ENCODE data around the gene TGIF2.

Gene TGIF2

DNA sequence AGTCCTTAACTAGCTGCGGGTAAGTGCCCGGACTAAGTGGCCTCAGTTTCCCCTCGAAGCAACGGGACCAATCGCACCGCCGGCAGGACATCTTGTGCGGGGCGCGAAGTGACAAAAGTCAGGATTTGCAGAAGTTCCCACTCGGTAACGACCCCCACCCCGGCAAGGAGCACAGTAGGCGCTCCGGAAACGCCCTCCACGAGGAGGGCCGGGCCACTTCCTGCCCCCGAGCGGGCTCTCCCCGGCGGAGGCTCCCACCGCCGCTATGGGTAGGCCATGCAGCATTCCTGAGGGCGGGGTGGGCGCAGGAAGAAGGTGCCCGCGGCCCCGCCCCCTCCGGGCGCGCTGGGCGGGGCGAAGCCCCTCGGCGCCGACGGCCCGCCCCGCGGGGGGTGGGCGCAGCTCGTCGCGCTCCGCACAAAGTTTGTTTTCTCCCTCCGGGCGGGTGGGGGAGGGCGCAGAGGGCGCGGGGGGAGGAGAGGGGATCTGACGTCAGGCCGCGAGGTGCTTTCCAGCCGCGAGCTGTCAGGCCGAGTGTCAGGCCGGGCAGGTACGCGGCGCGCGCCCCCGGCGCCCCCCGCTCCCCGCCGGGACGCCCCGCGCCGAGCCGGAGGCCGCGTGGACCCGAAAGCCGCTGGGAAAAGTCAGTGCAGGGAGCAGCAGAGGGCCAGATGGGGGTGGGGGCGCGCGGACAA, at the start of gene TGIF2:
Gene TGIF2, plus strand, starts transcription at position 495 of the 695 bp plus-strand sequence. CDS start 5,178 bp downstream, outside the sequence.
- peak; percentile 95 for DNase-seq

- no peak for DNase-seq
These were observed 47.6 kb upstream of the TGIF2 start for GRCh38 chr20:36525620-36526365.

- DNase-seq, result no peak
These were observed 46.8 kb upstream of the TGIF2 start for GRCh38 chr20:36526521-36527011.

- DNase-seq, result no peak
These were observed 45.9 kb upstream of the TGIF2 start for GRCh38 chr20:36527331-36528125.

DNA sequence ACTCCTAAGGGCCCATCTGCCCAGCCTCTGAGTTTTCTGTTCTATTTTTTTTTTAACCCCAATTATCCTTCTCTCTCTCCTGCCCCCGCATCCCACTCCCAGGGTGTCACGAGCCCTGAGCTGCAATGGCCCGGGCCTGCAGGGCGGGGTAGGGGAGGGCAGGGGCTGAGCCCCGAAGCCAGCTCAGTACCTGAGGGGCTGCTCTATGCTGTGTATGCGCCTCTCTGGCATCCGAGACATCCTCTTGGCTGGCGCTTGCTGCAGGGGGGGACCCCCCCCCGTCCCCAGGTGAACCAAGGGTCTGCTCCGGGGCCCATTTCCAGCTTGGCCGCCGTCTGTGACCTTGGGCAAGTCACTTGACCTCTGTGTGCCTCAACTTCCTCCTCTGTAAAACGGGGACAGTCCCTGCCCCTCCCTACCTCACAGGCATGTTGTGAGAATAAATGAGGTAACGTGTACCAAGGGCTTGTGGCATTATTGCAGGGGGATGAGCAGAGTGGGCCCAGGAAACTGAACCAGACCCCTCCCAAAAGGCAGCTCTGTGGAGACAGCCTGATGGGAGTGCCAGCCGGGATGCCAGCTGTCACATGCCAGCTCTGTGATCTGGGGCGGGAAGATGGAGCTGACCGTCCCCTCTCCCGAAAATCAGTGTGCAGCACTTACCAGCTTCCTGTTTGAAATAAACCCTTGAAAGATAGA, 45.1 kb upstream of the TGIF2 start:
- DNase-seq, result no peak

- DNase-seq, result no peak
These were observed 44.5 kb upstream of the TGIF2 start for GRCh38 chr20:36528875-36529417.

DNA sequence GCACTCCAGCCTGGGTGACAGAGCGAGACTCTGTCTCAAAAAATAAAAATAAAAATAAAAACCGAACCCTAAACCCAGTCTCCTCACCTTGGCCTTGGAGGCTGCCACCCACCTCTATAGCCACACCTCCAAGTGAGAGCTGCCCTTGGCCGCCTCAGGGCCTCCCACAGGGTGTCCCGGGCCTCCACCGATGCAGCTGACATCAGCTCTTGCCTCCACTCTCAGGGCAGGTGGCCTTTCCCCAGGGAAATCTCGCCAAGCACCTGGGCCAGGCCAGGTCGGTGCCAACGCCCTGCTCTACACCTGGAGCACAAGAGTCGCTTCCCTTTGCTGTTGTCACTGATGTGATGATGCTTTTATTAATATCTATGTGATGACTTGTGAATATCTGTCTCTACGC, 41.0 kb upstream of the TGIF2 start:
- DNase-seq, result no peak

- DNase-seq, result no peak
These were observed 40.6 kb upstream of the TGIF2 start for GRCh38 chr20:36532822-36533221.

DNA sequence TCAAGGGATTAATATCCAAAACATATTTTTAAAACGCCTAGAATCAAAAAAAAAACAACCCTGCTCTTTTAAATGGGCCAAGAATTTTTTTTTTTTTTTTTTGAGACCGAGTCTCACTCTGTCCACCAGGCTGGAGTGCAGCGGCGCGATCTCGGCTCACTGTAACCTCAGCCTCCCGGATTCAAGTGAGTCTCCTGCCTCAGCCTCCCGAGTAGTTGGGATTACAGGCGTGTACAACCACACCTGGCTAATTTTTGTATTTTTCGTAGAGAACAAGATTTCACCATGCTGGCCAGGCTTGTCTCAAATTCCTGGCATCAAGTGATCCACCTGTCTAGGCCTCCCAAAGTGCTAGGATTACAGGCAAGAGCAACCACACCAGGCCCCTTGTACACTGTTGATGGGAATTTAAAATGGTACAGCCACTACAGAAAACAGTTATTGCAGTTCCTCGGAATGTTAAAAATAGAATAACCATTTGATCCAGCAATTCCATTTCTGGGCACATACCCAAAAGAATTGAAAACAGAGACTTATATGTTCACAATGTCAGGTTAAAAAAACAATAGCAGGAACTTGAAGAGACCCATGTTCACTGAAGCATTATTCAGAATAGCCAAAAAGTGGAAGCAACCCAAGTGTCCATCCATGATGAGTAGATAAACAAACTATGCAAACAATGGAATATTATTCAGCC, 35.2 kb upstream of the TGIF2 start:
- no peak for DNase-seq

DNA sequence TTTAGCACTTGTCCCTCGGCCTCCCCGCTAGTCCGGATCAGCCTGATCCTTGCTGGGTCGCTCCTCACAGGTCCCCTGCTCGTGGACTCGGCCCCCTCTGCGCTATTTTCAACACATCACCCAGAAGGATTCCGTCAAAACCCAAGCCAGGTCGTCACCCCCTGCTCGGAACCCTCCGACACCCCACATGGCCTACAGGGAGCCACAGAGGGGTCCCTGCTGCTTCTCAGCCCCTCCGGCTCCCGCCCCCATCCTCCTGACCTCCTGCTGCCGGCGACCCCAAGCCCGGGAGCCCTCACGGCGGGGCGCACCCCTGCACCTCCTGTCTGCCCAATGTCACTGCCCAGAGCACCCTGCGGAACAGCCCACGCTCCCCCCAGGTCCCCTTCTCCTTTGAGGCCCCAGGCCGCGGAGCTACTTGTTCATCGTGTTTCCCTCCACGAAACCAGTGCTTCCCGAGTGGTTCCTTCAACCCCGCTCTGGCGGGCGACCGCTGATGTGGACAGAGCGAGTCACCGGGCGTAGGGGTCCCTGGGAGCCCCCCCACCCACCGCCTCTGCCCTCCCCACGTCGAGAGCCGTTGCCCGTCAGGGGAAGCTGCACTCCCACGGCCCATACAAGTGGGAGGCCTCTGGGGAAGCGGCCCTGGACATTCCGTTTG, 32.7 kb upstream of the TGIF2 start:
- DNase-seq, result no peak

GRCh38 chr20:36541227-36541767, 32.1 kb upstream of the TGIF2 start, which contains the start of gene MYL9:
TSS of gene MYL9 (plus strand) at chr20:36541519. CDS start at chr20:36544885, 3,366 bp downstream.
- no peak for DNase-seq

GRCh38 chr20:36541768-36542488, 31.5 kb upstream of the TGIF2 start:
- no peak for DNase-seq

DNA sequence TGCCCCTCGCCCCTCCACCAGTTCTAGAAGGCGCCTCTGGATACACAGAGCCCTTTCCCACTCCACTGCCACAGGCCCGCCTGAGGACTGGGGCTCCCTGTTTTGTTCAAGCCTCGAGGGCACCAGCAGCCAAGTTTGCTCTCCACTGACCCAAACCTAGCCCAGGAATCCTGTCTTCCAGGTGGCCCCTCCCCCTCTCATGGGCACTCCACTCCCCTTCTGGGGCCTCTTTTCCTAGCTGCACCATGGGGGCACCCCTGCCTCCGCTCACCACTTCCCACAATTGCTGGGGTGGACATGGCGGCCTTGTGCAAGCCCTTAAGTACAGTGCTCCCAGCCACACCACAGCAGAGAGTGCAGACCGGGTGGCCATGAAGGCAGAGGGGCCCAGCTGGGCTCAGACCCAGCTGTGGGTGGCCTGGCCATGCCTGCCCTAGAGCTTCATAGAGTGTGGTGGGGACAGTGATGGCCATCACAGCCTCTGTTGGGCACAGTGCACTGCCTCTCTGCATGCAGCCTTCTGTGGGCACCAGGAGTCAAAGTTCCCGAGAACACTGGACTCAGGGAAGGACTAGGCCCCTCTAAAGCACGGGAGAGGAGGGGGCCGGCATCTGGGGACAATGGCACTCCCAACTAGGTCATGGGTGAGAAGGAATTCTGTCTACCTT, 30.7 kb upstream of the TGIF2 start:
- no peak for DNase-seq

DNA sequence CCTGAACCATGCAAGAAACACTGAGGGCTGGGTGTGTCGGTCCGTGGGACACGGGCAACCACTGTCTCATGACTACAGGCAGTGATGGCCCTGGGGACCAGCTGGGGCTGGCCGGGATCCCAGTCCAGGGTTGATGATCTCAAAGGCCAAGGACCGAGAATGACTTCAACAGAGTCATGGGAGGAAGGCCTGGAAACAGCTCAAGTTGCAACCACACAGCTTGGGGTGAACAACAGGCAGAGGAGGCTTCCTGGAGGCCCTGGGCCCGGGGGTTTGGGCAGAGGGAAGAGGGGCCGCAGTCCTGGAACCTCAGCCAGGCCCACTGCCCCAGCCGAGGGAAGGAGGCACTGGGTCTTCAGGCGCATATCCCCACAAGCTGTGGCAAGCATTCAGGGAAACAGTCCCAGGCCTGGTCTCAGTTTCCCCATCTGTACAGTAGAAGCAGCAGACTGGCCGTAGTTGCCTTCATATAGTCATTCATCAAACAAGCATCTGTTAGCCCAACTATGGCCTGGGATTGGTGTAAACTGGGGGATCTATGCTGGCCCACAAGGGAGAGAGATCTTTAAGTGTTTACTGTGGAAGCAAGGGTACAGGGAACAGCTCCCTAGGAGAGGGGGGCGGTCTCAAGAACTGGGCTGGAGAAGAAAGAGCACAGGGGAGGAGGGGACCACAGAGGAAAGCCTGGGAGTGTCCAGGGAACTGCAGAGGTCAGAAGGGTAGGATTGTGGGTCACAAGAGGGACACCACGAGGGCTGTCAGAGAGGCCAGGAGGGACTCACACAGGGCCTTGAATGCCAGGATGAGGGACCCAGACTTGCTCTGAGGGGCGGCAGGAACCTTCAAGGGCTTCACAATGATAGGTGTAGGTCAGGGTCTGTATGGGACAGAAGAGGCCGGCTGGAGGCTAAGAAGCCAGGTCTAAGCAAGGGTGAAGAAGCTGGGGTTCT, 29.9 kb upstream of the TGIF2 start:
- DNase-seq, result no peak

DNA sequence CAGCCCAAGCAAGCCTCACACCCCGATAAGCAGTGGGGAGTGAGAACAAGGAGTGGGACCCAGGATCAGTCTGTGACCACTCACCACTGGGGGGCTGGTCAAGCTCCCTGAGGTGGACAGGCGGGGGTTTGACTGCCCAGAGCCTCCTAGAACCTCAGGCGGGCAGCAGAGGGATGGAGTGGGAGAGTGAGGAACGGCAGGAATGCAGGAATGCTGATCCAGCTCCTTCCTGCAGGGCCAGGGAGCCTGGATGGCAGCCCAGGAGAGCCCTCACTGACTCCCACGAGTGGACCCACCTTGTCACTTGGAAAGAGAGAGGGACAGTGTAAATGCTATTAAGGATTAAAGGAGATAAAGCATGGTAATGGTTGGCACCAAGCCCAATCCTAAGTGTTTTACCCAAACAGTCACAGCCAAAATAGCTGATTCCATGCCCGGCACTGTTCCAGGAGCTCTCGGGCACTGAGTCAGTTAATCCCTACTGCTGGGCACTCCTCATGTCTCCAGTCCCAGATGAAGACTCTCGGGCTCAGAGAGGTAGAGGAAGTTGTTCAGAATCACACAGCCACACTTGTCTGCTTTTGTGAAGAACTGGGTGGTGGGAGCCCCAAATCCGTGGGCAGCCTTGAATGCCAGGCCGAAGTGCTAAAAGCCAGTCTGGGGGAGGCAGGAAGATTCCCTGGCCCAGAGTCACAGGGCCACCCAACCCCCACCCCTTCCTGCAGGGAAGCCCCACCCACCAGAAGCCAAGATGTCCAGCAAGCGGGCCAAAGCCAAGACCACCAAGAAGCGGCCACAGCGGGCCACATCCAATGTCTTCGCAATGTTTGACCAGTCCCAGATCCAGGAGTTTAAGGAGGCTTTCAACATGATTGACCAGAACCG, 29.0 kb upstream of the TGIF2 start:
- DNase-seq, result no peak

GRCh38 chr20:36546111-36546736, 27.2 kb upstream of the TGIF2 start:
- no peak for DNase-seq

All from activated CD8-positive, alpha-beta memory T cell treated with anti-CD3 and anti-CD28 coated beads, Interleukin-2, amount 50 U/mL, for 48 hours (primary cell).